ENCODE data around the gene TTLL13. TPM values are rescaled to one million over a fixed set of nuclear protein-coding genes. Genes with fewer than 3 reads are reported as not detected.

The TTLL13 gene
- total and polyA plus RNA-seq, 2 donors (not counting 1 experiment from before 2014, with no cell fraction given): under 0.01 to 0.08 TPM

DNA sequence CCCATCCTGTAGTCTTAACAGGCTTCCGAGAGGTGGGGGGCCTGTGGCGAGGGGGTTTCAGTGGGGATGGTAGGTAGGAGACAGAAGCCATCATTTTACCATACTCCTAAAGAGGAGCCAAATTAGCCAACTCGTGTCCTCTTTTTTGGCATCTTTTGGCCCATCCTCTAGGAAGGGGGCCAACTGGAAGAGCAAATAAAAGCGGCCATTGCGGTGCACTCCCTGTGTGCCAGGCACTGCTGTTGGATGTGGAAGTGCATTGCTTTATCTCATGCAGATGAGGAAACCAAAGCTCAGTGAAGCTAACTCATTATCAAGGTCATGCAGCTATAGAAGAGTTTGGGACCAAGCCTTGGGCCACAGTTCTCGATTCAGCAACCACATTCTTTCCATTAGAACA is 42.1 kb upstream of the TTLL13 start:
- H3K36me3 ChIP-seq (ENCODE audit: control insufficient read depth, insufficient read depth, low read length): no peaks in the 10 kb centered on the region
- no peaks in the 10 kb centered on the region for H3K27me3 ChIP-seq (ENCODE audit: control insufficient read depth, insufficient read depth, low read length)
- H3K27ac ChIP-seq (ENCODE audit: insufficient read depth, low read length): no peak overlapping the region
- TF ChIP-seq, protein P1, sequence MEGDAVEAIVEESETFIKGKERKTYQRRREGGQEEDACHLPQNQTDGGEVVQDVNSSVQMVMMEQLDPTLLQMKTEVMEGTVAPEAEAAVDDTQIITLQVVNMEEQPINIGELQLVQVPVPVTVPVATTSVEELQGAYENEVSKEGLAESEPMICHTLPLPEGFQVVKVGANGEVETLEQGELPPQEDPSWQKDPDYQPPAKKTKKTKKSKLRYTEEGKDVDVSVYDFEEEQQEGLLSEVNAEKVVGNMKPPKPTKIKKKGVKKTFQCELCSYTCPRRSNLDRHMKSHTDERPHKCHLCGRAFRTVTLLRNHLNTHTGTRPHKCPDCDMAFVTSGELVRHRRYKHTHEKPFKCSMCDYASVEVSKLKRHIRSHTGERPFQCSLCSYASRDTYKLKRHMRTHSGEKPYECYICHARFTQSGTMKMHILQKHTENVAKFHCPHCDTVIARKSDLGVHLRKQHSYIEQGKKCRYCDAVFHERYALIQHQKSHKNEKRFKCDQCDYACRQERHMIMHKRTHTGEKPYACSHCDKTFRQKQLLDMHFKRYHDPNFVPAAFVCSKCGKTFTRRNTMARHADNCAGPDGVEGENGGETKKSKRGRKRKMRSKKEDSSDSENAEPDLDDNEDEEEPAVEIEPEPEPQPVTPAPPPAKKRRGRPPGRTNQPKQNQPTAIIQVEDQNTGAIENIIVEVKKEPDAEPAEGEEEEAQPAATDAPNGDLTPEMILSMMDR (conservative IDR thresholded peaks at IDR 0.05 in 1 of 2, IDR thresholded peaks at IDR 0.05 in 1 of 2; ENCODE audit: low read depth in 1 of 2, low read length in 2 of 2): no peak
- no peak for TF ChIP-seq EZH2 (IDR thresholded peaks at IDR 0.05; ENCODE audit: low read length, missing control alignments)
- H3K4me1 ChIP-seq (ENCODE audit: control insufficient read depth, extremely low read depth, insufficient read depth, low read length): no peaks in the 10 kb centered on the region
- H4K20me1 ChIP-seq (ENCODE audit: control insufficient read depth, extremely low read depth, insufficient read depth, low read length): no peaks in the 10 kb centered on the region
- H3K9me3 ChIP-seq (ENCODE audit: control insufficient read depth, insufficient read depth, low read depth, low read length): no peaks in the 10 kb centered on the region
- no peak overlapping the region for H2AFZ ChIP-seq (ENCODE audit: low read length)
- no peaks in the 10 kb centered on the region for H3K79me2 ChIP-seq (ENCODE audit: control insufficient read depth, insufficient read depth, low read length)
- H3K4me2 ChIP-seq (ENCODE audit: extremely low read depth, insufficient read depth, low read length): no peak overlapping the region
- no peak for DNase-seq (ENCODE audit: low read depth in 2 of 2)
- no peak overlapping the region for H3K4me3 ChIP-seq (replicated peaks in 1 of 4; ENCODE audit: control extremely low read depth in 1 of 4, insufficient read depth in 1 of 4, low read depth in 3 of 4, low read length in 4 of 4)
- no peak overlapping the region for H3K9ac ChIP-seq (ENCODE audit: insufficient read depth, low read length)

DNA sequence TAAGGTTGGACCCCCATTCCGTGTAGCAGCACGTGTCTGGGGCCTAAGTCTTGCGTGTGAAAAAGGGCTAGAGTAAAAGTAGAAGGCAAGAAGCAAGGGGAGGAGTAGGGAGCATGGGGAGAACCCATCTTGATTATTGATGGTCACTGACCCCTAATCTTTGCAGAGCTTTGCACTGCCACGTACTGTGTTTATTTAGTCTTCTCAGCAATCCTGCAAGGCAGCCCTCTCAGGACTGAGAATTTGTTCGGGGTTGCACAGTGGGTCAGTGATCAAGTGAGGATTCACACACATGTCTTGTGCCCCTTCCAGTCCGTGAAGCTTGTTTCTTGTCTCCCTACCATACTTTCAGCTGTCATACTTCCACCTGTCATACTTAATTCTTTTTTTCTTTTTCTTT is 41.0 kb upstream of the TTLL13 start:
- H3K4me1 ChIP-seq (ENCODE audit: control insufficient read depth, extremely low read depth, insufficient read depth, low read length): no peaks in the 10 kb centered on the region
- DNase-seq (ENCODE audit: low read depth in 2 of 2): no peak

DNA sequence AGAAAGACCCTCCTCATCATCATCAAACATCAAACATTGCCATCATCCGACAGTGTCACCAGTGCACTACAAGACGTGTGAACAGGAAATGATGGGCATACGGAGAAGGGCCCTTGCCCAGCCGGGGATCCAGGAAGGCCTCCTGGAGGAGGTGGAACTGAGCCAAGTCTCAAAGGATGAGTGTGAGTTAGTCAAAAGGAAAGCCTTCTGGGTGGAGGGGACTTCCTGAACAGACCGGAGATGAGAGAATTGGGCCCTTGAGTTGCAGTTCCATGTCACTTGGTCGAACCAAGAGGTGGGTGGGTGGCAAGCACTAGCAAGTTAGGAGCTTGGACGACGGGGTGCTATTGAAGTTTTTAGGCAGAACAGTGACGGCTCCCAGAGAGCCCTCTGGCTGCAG is 39.8 kb upstream of the TTLL13 start:
- Histone ChIP-seq H3K9me3 (ENCODE audit: control insufficient read depth, insufficient read depth, low read depth, low read length) (no peaks in the 10 kb centered on the region), H2AFZ (ENCODE audit: low read length) (no peak overlapping the region), H3K36me3 (ENCODE audit: control insufficient read depth, insufficient read depth, low read length) (no peaks in the 10 kb centered on the region), H4K20me1 (ENCODE audit: control insufficient read depth, extremely low read depth, insufficient read depth, low read length) (no peaks in the 10 kb centered on the region), H3K9ac (ENCODE audit: insufficient read depth, low read length) (no peak overlapping the region), H3K79me2 (ENCODE audit: control insufficient read depth, insufficient read depth, low read length) (no peaks in the 10 kb centered on the region), H3K27ac (ENCODE audit: insufficient read depth, low read length) (no peak overlapping the region), H3K4me3 (replicated peaks in 1 of 4; ENCODE audit: control extremely low read depth in 1 of 4, insufficient read depth in 1 of 4, low read depth in 3 of 4, low read length in 4 of 4) (no peak overlapping the region), H3K4me1 (ENCODE audit: control insufficient read depth, extremely low read depth, insufficient read depth, low read length) (no peaks in the 10 kb centered on the region), H3K27me3 (ENCODE audit: control insufficient read depth, insufficient read depth, low read length) (no peaks in the 10 kb centered on the region), H3K4me2 (ENCODE audit: extremely low read depth, insufficient read depth, low read length) (no peak overlapping the region)
- TF ChIP-seq, protein P1 (conservative IDR thresholded peaks at IDR 0.05 in 1 of 2, IDR thresholded peaks at IDR 0.05 in 1 of 2; ENCODE audit: low read depth in 1 of 2, low read length in 2 of 2): no peak
- no peak for TF ChIP-seq EZH2 (IDR thresholded peaks at IDR 0.05; ENCODE audit: low read length, missing control alignments)
- DNase-seq (ENCODE audit: low read depth in 2 of 2): no peak

More for the DNA sequence above, 41.0 kb upstream of the TTLL13 start:
- no peaks in the 10 kb centered on the region for H3K36me3 ChIP-seq (ENCODE audit: control insufficient read depth, insufficient read depth, low read length)
- TF ChIP-seq EZH2 (IDR thresholded peaks at IDR 0.05; ENCODE audit: low read length, missing control alignments): no peak
- TF ChIP-seq, protein P1 (conservative IDR thresholded peaks at IDR 0.05 in 1 of 2, IDR thresholded peaks at IDR 0.05 in 1 of 2; ENCODE audit: low read depth in 1 of 2, low read length in 2 of 2): no peak
- no peak overlapping the region for H3K4me2 ChIP-seq (ENCODE audit: extremely low read depth, insufficient read depth, low read length)
- H3K79me2 ChIP-seq (ENCODE audit: control insufficient read depth, insufficient read depth, low read length): no peaks in the 10 kb centered on the region
- no peaks in the 10 kb centered on the region for H3K9me3 ChIP-seq (ENCODE audit: control insufficient read depth, insufficient read depth, low read depth, low read length)
- no peak overlapping the region for H3K27ac ChIP-seq (ENCODE audit: insufficient read depth, low read length)
- no peak overlapping the region for H3K4me3 ChIP-seq (replicated peaks in 1 of 4; ENCODE audit: control extremely low read depth in 1 of 4, insufficient read depth in 1 of 4, low read depth in 3 of 4, low read length in 4 of 4)
- no peak overlapping the region for H3K9ac ChIP-seq (ENCODE audit: insufficient read depth, low read length)
- no peaks in the 10 kb centered on the region for H3K27me3 ChIP-seq (ENCODE audit: control insufficient read depth, insufficient read depth, low read length)
- H4K20me1 ChIP-seq (ENCODE audit: control insufficient read depth, extremely low read depth, insufficient read depth, low read length): no peaks in the 10 kb centered on the region
- H2AFZ ChIP-seq (ENCODE audit: low read length): no peak overlapping the region
